ENCODE measurements around the gene NRXN3. TPM values are rescaled to one million over a fixed set of nuclear protein-coding genes. Genes with fewer than 3 reads are reported as not detected.

Gene NRXN3
- total and polyA plus RNA-seq, 8 donors = 0.29 to 41.1 (median 9.1) TPM

DNA sequence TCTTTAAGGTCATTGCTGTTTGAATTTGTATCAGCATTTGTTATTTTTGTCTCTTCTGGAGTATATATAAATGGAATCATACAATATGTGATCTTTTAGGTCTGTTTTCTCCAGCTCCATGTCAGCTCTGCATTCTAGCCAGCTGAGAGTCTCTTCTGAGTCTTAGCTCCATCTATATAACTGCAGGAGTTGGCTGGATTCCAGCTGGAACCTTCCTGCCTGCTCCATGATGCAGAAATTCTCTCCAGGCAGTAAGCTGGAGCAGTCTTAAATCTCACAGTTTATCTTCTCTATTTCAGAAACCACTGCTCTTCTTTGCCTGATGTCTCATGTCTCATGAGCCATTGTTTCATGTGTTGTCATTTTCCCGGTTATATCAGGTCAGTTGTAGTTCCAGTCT, 827.6 kb downstream of the NRXN3 start:
- TF ChIP-seq POLR2AphosphoS5 (IDR thresholded peaks at IDR 0.05) (no peak), EP300 (IDR thresholded peaks at IDR 0.05) (no peak), POLR2A (IDR thresholded peaks at IDR 0.05) (no peak)
- TF ChIP-seq, protein P1, sequence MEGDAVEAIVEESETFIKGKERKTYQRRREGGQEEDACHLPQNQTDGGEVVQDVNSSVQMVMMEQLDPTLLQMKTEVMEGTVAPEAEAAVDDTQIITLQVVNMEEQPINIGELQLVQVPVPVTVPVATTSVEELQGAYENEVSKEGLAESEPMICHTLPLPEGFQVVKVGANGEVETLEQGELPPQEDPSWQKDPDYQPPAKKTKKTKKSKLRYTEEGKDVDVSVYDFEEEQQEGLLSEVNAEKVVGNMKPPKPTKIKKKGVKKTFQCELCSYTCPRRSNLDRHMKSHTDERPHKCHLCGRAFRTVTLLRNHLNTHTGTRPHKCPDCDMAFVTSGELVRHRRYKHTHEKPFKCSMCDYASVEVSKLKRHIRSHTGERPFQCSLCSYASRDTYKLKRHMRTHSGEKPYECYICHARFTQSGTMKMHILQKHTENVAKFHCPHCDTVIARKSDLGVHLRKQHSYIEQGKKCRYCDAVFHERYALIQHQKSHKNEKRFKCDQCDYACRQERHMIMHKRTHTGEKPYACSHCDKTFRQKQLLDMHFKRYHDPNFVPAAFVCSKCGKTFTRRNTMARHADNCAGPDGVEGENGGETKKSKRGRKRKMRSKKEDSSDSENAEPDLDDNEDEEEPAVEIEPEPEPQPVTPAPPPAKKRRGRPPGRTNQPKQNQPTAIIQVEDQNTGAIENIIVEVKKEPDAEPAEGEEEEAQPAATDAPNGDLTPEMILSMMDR (IDR thresholded peaks at IDR 0.05) = no peak
- Histone ChIP-seq H3K4me3 (no peak overlapping the region), H3K4me1 (no peaks in the 10 kb centered on the region), H3K27me3 (no peaks in the 10 kb centered on the region), H3K9me3 (no peaks in the 10 kb centered on the region), H3K36me3 (no peaks in the 10 kb centered on the region), H3K27ac (no peak overlapping the region)
- intact Hi-C loops (cut with DNase I; ENCODE audit: low total_unique reads) = no loop called here
- DNase-seq = peak in 1 of 2 donors; percentile 90
- 39 to 59% (median 50%) methylated on average over 1 of the region's 1 CpG for WGBS, 5 donors

DNA sequence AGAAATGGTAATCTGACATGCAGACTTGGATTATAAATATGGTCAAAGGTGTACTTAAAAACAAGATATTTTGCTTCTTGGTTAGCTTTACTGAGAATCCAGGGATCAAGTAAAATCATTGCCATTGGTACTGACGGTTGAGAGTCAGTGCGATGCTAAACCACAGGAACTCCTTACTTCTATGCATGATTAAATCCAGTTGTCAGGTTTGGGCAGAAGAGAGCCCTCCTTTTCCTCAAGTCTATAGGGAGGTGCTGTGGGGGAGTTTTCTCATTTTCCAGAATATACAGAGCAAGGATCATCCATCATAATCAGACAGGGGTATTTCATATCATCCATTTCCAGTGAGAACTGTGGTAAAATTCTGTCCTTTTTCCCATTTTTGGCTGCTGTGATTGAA, 839.1 kb downstream of the NRXN3 start:
- Histone ChIP-seq H3K4me1 (no peaks in the 10 kb centered on the region), H3K9me3 (no peaks in the 10 kb centered on the region), H3K36me3 (no peaks in the 10 kb centered on the region), H3K27ac (no peak overlapping the region), H3K4me3 (no peak overlapping the region), H3K27me3 (no peaks in the 10 kb centered on the region)
- WGBS, 5 donors = 84 to 95% (median 91%) methylated on average over 2 of the region's 2 CpGs
- DNase-seq = no peak
- intact Hi-C loops (cut with DNase I; ENCODE audit: low total_unique reads) = no loop called here
- TF ChIP-seq POLR2A (IDR thresholded peaks at IDR 0.05) = no peak
- TF ChIP-seq, protein P1 (IDR thresholded peaks at IDR 0.05) = no peak
- TF ChIP-seq EP300 (IDR thresholded peaks at IDR 0.05) = no peak
- TF ChIP-seq POLR2AphosphoS5 (IDR thresholded peaks at IDR 0.05) = no peak

DNA sequence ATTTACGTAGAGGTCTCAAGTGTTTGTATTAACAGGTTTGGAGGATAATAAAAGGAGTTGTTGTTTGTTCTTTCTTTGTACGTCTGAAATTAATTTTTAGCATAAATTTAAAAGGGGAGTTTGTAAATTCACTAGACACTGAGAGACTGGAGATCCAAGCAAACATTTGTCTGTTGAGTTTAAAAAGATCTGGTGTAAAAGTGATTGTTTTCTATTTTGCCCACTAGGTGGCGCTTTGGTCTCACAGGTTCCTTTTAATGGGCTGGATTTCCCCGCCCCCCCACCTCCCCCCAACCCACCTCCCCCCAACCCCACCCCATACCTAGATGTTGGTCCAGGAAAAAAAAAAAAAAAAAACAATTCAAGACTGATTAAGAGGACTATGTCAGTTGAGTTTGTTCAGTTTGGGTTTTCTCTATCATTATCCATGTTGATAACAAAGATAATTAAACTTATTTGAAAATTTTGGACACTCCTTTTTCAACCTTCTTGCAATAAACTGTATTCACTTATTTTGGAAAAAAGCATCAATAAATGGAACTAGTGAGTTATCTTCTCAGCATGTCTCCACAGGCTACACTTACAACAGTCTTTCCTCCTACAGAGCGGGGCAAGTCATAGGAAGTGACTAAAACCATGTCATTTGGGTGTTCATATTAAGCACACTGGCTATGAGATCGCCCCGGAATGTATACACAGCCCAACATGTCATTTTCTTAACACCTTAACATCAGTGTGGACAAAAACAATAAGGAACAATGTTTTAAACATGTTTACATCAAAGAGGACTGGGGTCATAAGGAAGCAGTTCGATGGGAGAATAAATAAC, 841.1 kb downstream of the NRXN3 start:
- 35 to 46% (median 41%) methylated on average over 8 of the region's 8 CpGs for WGBS, 5 donors

DNA sequence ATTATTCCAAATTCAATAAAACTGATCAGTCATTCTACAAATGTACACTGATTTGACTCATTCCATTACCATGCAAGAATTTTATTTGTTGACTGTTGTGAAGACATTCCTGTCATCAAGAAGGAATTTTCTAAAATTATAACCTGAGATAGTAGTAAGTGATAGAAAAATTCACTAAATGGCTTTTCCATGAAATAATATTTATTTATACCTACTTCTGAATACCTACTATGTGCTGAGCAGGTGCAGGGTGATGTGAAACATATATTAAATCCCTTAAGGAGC, 841.7 kb downstream of the NRXN3 start:
- Histone ChIP-seq H3K27me3 (no peaks in the 10 kb centered on the region), H3K4me3 (no peak overlapping the region), H3K36me3 (no peaks in the 10 kb centered on the region), H3K27ac (no peak overlapping the region), H3K9me3 (no peaks in the 10 kb centered on the region), H3K4me1 (peaks cover 0 to 10% (median 0%) of the 10 kb centered on the region in 4 donors)
- intact Hi-C loops (cut with DNase I; ENCODE audit: low total_unique reads) = no loop called here
- no peak for DNase-seq
- TF ChIP-seq POLR2A (IDR thresholded peaks at IDR 0.05) (no peak), POLR2AphosphoS5 (IDR thresholded peaks at IDR 0.05) (no peak)

More for the DNA sequence above, 841.1 kb downstream of the NRXN3 start:
- intact Hi-C loops (cut with DNase I; ENCODE audit: low total_unique reads) = no loop called here
- no peak for TF ChIP-seq EP300 (IDR thresholded peaks at IDR 0.05)
- TF ChIP-seq, protein P1 (IDR thresholded peaks at IDR 0.05) = peak in 2 of 7 experiments; percentile 29 to 63
- H3K9me3 ChIP-seq = no peaks in the 10 kb centered on the region
- no peak overlapping the region for H3K4me3 ChIP-seq
- H3K27ac ChIP-seq = no peak overlapping the region
- no peaks in the 10 kb centered on the region for H3K36me3 ChIP-seq
- H3K4me1 ChIP-seq = peaks cover 0 to 5% (median 0%) of the 10 kb centered on the region in 4 donors
- H3K27me3 ChIP-seq = no peaks in the 10 kb centered on the region
- peak in 1 of 2 donors; percentile 54 for DNase-seq

DNA sequence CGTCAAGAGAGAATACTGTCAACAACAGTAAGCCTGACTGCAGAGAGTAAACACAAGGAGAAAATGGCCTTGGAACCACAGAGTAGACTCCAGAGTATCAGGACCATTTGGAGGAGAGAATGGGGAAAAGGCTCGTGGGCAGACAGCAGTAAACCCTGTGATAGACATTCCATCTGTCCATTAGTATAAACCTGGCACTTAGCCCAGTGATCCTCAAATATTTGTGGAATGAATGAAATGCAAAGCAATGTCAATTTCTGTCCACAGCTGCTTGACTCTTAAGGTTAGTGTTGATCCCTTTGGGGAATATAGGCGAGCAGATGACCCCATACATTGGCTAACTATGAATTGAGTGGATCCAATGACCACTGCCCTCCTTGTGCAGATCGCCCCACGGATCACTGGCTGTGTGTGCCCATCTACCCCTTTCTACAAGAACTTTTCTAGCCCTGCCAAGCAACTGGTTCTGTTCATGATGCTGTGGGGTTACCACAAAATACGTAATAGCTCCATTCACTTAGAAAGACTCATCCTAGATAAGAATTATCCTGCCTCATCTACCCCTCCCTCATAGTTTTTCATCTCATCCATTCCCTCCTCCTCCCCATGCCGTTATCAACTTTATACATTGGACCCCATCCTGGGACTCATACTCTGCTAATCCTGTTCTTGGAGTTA, 846.8 kb downstream of the NRXN3 start:
- H3K27me3 ChIP-seq = no peaks in the 10 kb centered on the region
- intact Hi-C loops (cut with DNase I; ENCODE audit: low total_unique reads) = no loop called here
- H3K9me3 ChIP-seq = no peaks in the 10 kb centered on the region
- H3K36me3 ChIP-seq = no peaks in the 10 kb centered on the region
- whole genome bisulfite sequencing, 5 donors = 62 to 65% (median 64%) methylated on average over 7 of the region's 7 CpGs
- peaks cover 0 to 13% (median 0%) of the 10 kb centered on the region in 4 donors for H3K4me1 ChIP-seq
- H3K27ac ChIP-seq = no peak overlapping the region
- no peak overlapping the region for H3K4me3 ChIP-seq
- peak in 1 of 2 donors; percentile 10 for DNase-seq
- TF ChIP-seq, protein P1 (IDR thresholded peaks at IDR 0.05) = no peak
- TF ChIP-seq EP300 (IDR thresholded peaks at IDR 0.05) (no peak), POLR2AphosphoS5 (IDR thresholded peaks at IDR 0.05) (no peak), POLR2A (IDR thresholded peaks at IDR 0.05) (no peak)

All from stomach (tissue), 9 donors.